GM19397 (cell line): ENCODE results near the gene PRMT7.
A peak's percentile ranks its signal among the peaks of the same experiment; 100 is the strongest.

Source experiments
- ATAC-seq: cut with Tn5 transposase; IDR thresholded peaks from one replicate; pipeline ENCODE4 v1.9.1; 2021; ENCODE audit warnings: mild to moderate bottlenecking, moderate library complexity; ENCODE audit not compliant: unreplicated experiment

Gene PRMT7

DNA sequence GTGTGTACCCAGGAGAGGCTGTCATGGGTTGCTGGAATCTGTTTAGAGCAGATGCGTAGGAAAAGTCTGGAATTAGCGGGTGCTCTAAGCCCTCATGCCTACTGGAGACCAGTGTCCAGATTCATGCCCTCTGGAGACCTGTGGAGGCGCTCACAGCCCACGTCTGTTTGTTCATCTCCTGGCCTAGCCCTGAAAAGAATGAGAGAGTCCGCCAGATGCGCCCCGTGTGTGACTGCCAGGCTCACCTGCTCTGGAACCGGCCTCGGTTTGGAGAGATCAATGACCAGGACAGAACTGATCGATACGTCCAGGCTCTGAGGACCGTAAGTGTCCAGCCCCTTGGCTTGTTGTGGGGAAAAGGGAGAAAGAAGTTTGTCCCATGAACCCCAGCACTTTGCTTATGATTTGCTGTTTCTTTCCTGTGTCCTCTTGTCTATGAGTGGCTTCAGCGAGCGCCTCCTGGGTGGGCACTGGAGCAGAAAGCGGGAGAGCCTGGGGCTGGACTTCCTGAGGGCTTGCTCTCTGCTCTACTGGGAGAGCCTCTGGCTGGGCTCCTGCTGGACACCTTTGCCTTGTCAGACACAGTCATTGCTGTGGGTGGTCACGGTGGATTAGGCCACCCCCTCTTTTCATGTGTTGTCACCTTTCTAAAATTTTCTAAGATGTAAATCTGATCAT lies 35.3 kb downstream of the PRMT7 start:
- ATAC-seq = no peak

DNA sequence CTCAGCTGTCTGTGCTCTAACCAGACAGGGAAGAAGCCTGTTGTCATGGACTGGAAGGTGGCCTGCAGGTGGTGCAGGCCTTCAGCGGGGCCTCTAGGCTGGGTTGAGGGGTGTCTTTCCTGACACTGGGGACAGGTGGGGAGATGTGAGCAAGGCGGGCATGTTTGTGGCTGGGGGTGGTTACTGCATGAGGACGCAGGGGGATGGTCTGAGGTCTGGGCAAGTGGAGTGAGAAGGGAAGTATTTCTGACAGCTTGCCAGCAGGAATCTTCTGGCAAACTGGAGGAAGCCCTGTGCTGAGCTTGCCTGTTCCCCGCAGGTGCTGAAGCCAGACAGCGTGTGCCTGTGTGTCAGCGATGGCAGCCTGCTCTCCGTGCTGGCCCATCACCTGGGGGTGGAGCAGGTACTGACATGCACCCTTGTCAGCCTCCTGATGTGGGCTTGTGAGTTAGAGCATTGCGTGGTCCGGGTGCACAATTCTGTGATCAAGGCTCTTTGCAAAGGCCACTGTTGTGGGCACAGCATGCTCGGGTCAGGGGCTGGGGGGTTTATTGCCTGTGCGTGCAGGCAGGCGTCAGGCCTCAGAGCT lies 36.2 kb downstream of the PRMT7 start:
- ATAC-seq = no peak

DNA sequence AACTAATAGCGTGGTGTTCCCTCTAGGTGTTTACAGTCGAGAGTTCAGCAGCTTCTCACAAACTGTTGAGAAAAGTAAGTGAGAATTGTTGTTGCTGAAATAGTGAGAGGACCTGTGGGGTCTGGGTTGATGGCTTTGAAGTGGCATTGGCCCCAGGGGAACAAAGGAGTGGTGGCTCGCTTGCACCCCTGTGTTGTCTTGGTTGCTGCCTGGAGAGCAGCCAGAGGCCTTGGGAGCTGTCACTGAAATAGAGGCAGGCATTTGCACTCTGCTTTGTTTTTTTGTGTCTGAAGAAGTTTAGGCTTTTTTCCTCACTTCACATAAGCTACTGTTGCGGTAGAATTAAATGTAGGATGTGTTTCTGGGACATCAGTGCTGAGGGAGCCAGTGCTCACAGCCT lies 36.8 kb downstream of the PRMT7 start:
- ATAC-seq = no peak

DNA sequence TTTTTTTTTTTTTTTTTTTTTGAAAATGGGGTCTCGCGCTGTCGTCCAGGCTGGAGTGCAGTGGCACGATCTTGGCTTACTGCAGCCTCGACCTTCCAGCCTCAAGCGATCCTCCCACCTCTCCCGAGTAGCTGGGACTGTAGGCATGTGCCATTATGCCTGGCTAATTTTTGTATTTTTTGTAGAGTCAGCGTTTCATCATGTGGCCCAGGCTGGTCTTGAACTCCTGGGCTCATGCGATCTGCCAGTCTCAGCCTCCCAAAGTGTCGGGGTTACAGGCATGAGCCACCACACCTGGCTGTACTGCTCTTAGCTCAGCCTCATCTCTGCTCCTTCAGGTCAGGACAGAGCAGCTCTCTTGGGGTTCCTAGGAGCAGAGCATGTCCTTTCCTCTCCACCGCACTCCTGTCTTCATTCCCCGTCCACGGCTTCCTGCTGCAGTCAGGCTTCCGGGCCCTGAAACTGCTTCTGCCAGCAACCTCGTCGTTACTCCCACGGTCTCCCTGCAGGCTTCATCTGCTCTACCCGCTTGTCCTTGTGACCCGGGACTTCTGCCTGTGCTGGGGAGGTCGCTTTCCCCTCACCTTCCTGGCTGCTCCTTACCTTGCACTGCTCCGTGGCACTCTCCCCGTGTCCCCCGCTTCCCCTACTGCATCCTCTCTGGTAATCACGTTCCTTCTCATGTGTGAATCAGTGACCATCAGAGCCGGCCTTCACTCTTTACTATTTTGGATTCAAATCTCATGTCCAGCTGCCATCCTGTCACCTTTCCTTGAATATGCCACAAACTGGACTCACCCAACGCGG lies 38.0 kb downstream of the PRMT7 start:
- ATAC-seq = no peak

DNA sequence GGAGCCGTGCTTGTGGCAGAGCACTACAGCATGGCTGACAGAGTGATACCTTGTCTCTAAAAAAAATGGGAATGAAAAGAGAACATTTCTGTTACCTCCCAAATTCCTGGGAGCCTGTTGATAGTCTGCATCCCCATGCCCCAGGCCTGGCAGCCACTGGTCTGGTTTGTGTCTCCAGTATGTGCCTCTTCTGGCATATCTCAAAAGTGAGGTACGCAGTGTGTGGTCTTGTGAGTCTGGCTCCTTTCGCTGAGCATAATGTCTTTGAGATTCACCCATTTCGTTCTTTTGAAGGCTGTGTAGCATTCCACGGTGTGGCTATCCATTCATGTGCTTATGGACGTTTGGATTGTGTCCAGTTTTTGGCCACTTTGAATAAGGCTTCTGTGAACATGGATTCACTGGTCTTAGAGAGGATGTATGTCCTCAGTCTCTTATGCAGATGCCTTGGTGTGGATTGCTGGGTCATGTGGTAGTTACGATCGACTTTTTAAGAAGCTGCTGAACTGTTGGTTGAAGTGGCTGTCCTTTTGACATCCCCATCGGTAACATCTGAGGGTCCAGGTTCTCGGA lies 39.1 kb downstream of the PRMT7 start:
- ATAC-seq = no peak

DNA sequence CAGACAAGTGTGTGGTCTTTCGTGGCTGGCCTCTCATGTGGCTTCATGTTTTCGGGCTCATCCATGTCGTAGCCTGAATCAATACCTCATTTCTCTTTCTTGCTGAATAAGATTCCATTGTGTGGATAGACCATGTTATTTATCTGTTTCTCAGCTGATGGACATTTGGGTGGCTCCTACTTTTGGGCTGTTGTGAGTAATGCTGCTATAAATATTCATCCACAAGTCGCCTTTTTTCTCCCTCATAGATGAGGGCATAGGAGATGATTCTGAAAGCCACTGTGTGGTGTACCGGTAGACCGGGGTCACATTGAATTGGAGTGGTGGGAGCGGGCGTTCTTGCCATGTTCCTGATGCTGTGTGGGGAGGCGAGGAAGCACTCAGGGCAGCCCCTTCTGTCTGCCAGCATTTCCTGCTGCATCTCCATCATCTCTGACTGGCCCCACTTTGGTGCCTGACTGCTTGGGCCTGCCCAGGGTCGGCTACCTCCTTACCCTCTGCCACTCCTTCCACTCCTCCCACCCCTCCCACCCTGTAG lies 40.1 kb downstream of the PRMT7 start:
- no peak for ATAC-seq

DNA sequence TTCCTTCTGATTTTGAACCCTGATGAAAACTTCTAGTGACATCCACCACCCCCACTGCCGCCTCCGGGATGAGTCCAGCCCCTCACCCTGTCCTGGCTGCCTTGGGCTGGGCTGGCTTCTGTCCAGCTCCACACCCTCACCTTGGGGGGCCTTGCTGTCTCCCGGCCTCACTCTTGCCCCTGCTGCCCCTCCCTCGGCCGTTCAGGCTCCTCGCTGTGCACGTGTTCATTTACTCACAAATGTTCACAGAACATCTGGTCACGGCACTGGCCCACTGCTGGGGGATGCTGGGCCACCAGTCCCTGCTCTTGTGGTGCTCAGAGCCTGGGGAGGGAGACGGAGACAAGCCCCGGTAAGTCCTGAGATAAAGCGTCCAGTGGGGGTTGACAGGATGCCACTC lies 40.6 kb downstream of the PRMT7 start:
- ATAC-seq = no peak

DNA sequence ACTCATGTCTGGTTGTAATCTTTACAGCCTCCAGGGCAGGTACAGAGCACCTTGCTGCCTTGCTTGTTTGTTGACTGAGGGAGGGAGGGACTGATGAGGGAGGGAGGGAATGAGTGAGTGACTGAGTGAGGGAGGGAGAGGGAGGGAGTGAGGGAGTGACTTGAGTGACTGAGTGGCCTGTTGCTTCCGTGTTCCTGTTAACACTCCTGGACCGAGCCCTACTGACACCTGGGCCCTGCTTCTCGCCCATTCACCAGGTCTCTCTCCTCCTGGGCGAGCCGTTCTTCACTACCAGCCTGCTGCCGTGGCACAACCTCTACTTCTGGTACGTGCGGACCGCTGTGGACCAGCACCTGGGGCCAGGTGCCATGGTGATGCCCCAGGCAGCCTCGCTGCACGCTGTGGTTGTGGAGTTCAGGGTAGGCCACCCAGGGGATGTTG lies 41.2 kb downstream of the PRMT7 start:
- ATAC-seq = no peak

DNA sequence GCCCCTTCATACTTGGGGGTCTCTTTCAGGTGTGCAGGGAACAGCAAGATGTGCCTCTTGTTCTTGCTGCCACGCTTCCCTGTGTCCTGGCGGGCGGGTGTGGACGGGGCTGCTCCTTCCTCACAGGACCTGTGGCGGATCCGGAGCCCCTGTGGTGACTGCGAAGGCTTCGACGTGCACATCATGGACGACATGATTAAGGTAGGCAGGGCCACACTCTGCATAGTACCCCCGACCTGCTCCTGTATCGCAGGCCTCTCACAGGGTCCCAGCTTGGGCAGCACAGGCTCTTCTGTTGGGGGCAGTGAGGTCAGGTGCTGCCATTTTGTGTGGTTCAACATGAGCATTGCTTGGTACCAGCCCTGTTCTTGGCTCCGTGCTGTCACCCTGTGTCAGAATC lies 42.5 kb downstream of the PRMT7 start:
- ATAC-seq = no peak

DNA sequence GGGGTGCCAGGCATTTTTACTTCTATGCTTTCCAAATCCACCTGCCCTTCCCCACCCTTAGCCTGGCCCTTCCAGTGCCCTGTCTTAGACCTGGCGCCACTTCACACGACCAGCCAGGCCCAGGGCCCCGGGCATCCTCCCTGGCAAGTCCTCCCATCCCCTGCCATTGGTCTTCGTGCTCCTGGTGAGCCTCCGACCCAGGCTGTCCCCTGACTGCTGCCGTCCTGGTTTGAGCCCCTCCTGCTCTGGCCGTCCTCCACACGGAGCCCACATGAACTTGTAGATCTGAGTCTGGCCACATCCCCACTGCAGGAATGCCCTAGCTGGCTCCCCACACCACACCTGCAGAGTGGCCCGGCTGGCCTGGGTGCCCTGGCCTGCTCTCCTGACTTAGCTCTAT lies 44.0 kb downstream of the PRMT7 start:
- no peak for ATAC-seq

DNA sequence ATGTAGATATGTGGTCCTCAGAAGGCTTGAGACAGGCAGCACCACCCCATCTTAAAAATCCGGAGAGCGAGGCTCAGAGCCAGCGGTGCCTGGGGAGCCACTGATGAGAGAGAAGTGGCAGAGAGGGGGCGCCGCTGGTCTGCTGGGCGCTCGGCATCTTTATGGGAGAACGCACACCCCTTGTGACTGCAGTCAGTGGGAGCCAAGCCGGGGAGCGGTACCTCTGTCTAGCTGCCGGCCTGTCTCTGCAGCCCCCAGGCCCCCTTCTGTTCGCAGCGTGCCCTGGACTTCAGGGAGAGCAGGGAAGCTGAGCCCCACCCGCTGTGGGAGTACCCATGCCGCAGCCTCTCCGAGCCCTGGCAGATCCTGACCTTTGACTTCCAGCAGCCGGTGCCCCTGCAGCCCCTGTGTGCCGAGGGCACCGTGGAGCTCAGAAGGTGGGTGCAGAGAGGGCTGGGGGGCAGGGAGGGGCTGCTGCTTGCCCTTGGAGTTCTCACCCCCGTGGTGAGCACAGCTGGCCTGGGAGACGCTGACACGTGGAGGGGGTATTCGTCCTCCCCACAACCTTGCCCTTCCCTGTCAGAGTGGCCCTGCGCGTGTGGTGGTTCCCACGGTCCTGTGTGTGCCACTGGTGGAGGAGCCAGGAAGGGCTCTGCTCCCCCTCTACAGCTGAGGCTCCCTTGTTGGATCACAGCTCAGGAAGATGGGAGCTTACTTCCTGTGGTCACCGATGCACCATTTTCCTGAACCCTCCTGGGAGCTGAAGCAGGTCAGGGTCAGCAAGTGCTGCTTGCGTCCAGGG lies 44.8 kb downstream of the PRMT7 start:
- ATAC-seq = no peak

DNA sequence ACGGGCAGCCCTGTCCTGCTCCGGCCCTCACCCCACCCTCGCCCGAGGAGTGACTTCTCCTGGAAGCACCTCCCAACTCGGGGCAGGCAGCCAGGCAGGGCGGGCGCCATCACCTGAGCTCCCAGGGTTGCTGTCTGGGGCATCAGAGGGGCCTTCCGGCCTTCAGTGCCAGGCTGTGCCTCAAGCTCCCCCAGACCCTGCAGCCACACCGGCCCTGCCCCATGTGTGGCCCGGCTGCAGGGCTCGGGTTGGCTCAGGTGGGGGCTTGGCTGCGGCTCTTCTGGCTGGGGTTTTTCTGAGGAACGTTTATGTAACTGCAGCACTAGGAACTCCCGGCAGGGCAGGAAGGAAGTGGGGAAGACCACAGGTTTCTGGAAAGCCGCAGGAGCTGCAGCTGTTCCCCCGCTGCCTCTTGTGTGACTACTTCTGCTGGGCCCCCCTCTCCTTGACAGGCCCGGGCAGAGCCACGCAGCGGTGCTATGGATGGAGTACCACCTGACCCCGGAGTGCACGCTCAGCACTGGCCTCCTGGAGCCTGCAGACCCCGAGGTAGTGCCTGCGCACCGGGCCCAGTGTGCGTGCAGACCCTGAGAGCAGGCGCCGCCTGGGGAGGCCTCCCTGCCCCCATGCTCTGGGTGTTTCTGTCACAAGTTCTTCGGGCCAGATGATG lies 45.6 kb downstream of the PRMT7 start:
- ATAC-seq = peak; percentile 71

DNA sequence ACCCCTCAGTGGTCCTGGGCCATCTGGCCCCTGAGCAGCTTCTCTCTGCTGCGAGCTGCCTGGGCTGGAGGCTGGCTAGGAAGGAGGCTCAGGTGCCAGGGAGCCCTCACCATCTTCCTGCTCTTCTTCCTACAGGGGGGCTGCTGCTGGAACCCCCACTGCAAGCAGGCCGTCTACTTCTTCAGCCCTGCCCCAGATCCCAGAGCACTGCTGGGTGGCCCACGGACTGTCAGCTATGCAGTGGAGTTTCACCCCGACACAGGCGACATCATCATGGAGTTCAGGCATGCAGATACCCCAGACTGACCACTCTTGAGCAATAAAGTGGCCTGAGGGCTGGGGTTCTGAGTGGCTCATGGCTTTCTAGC lies 46.1 kb downstream of the PRMT7 start:
- no peak for ATAC-seq

DNA sequence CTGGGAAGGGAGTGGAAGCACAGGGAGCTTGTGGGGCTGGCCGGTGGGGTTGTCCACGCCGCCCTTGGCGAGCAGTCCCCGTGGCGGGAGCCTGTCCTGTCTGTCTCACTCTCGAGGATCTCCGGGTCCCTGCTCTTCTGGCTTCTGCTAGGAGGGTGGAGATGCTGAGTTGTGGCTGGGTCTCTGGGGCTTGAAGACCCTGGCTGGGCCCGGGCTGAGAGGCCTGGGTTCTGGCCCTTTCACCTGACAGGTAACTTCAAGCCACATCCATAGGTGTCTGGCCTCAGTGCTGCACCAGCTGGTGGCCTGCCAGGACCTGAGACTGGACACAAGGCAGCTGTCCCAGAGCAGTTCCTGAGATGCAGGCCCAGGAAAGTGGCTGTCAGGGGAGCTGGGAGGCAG lies 46.7 kb downstream of the PRMT7 start:
- ATAC-seq = no peak

DNA sequence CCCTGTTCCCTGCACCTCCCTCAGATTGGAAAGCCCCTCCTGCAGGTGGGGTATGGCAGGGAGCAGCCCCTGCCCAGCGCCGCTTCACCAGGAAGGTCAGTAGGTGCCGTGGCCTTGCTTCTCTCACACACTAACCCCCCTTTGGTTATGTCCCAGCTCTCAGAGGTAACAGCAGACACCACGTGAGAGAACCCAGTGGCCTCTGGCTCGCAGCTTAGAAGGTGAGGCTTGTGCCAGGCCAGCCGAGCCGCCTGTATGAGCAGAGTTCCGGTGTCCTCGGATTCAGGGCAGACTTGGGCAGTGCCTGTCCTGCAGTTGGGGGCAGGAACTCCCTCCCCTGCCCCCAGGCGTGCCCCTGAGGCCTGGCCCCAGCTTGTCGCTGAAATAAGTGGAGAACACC lies 47.1 kb downstream of the PRMT7 start:
- ATAC-seq = no peak

DNA sequence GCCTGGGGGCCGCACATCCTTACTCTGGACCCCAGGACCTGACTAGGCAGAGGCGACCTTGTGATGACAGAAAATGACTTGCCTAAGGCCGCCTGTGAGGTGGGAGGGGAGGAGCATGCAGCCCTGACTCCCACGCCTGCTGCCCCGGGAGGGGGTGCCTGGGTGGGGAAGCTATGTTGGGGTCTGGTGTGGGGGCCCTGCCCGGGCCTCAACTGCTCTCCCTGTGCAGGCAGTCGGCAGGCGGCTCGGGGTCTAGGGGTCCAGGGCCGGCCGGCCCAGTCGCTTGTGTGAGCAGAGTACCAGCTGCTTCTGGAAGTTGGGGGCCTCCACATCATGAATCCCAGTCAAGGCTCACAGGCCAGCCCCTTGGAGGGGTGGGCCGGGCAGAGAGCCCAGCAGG lies 48.1 kb downstream of the PRMT7 start:
- no peak for ATAC-seq

DNA sequence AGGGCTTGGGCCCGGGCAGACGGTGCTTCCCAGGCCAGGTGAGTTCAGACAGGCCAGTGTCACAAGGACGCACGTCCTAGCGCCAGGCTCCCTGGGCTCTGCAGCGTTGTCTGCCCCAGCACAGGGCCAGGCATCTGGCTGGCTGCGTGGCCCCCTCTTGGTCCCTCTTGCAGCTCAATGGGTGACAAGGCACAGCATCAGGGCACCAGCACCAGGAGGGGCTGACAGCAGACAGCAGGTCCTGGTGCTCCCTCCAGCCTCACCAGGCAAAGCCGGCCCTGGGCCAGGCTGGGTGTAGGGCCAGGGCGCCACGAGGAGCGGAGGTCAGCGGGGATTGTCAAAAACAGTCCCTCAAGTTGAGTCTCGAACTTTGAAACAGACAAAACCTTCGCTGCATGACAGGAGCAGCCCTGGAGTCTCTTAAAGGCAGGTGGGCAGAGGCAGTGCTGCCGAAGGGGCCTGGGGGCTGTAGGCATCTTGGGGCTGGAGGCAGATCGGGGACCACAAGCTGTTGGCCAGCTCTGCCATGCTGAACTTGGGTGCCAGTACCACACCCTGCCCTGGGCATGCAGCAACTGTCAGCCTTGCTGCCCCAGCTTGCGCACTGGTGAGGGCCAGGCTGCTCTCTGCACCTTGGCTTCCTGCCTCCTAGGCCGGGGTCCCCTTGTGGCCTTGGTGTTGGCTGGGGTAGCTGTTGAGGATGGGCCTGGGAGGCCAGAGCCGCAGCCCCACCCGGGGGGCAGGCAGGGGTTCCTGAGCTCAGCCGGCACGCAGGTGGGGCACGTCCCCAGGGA lies 48.8 kb downstream of the PRMT7 start:
- ATAC-seq = no peak

DNA sequence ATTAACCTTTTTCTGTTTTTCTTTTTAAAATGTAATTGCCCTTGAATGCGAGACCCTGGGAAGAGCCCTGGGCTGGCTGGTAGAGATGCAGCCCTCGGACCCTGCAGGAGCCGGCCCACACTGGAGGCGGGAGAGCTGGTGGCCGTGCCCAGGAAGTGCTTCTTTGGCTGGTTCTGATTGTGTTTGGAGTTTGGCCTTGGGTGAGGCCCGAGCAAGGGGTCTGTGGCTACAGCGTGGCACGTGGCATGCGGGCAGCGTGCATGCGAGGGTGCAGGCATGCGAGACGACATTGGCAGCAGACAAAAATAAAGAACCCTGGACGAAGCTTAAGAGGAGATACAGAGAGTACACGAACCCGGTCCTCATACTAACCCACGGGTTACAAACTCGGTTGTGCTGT lies 49.7 kb downstream of the PRMT7 start:
- ATAC-seq = no peak

DNA sequence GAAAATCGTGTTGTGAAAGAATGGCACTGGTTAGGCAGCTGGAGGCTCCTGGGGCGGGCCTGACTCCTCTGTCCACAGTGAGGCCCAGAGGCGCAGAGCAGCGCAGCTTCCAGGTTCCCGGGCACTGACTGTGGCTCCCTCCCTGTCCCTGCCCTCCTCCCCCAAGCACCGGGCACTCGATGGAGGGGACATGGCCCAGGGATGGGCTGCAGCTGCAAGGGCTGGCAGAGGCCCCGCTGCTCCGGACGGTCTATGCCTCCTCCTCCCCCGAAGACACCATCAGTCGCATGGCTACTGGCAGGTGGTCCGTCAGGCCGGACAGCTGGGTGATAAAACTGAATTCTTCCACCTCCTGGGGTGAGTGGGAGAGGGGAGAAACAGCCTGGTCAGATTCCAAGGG lies 50.1 kb downstream of the PRMT7 start:
- ATAC-seq = no peak

DNA sequence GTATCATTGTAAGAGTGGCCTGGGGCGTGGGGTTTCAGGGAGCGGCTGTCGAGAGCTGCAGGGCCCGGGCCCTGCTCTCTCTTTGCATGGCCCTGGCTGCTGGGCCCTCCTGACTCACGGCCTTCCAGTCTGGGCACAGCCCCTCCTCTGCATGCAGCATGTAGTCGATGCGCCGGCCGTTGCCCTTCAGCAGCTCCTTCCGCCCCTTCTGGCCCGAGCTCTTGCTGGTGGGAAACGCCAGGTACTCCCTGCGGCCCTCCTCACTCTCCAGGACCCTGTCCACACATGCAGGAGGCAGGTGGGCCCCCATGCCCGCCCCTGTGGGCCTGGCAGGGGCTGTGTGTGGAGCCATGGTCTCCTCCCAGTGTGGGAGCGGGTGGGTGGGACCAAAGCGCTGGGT lies 50.7 kb downstream of the PRMT7 start:
- no peak for ATAC-seq
